Measurements from ENCODE around the gene ENOSF1.

ENOSF1 gene

GRCh38 chr18:666177-666576, 46.3 kb downstream of the ENOSF1 start:
- TF ChIP-seq CTCF (IDR thresholded peaks at IDR 0.05) = no peak
- H3K9me3 ChIP-seq (ENCODE audit: control insufficient read depth, low read length) = no peaks in the 10 kb centered on the region
- no peaks in the 10 kb centered on the region for H3K4me1 ChIP-seq
- H2AFZ ChIP-seq = no peak overlapping the region
- no peaks in the 10 kb centered on the region for H3K27me3 ChIP-seq (ENCODE audit: control insufficient read depth, insufficient read depth, low read length)
- H3K27ac ChIP-seq = no peak overlapping the region
- no peak overlapping the region for H3K4me2 ChIP-seq (ENCODE audit: low read length)
- H3K4me3 ChIP-seq (ENCODE audit: low read depth, low read length) = no peak overlapping the region
- no peaks in the 10 kb centered on the region for H3K79me2 ChIP-seq
- H3K36me3 ChIP-seq (ENCODE audit: control insufficient read depth, insufficient read depth, low read length) = no peaks in the 10 kb centered on the region
- no peak overlapping the region for H3K9ac ChIP-seq

- no peak overlapping the region for H3K4me3 ChIP-seq (ENCODE audit: low read depth, low read length)
- no peak overlapping the region for H3K9ac ChIP-seq
- no peaks in the 10 kb centered on the region for H3K4me1 ChIP-seq
- H3K4me2 ChIP-seq (ENCODE audit: low read length) = no peak overlapping the region
- H3K9me3 ChIP-seq (ENCODE audit: control insufficient read depth, low read length) = no peaks in the 10 kb centered on the region
- H3K27me3 ChIP-seq (ENCODE audit: control insufficient read depth, insufficient read depth, low read length) = no peaks in the 10 kb centered on the region
- no peaks in the 10 kb centered on the region for H3K36me3 ChIP-seq (ENCODE audit: control insufficient read depth, insufficient read depth, low read length)
- H3K79me2 ChIP-seq = no peaks in the 10 kb centered on the region
- no peak for TF ChIP-seq CTCF (IDR thresholded peaks at IDR 0.05)
- H3K27ac ChIP-seq = no peak overlapping the region
- H2AFZ ChIP-seq = no peak overlapping the region
Observed at GRCh38 chr18:662197-662596, 50.2 kb downstream of the ENOSF1 start.

- H3K27ac ChIP-seq = no peak overlapping the region
- H3K4me3 ChIP-seq (ENCODE audit: low read depth, low read length) = no peak overlapping the region
Observed at GRCh38 chr18:659597-659996, 52.8 kb downstream of the ENOSF1 start.

GRCh38 chr18:658947-659533, 53.4 kb downstream of the ENOSF1 start:
- no peaks in the 10 kb centered on the region for H3K36me3 ChIP-seq (ENCODE audit: control insufficient read depth, insufficient read depth, low read length)
- no peaks in the 10 kb centered on the region for H3K9me3 ChIP-seq (ENCODE audit: control insufficient read depth, low read length)
- peak overlapping the region; percentile 83 for H3K4me2 ChIP-seq (ENCODE audit: low read length)
- no peaks in the 10 kb centered on the region for H3K79me2 ChIP-seq
- no peak for TF ChIP-seq CTCF (IDR thresholded peaks at IDR 0.05)
- no peak overlapping the region for H3K9ac ChIP-seq
- H3K4me3 ChIP-seq (ENCODE audit: low read depth, low read length) = no peak overlapping the region
- H3K27ac ChIP-seq = no peak overlapping the region
- H2AFZ ChIP-seq = no peak overlapping the region
- no peaks in the 10 kb centered on the region for H3K4me1 ChIP-seq
- no peaks in the 10 kb centered on the region for H3K27me3 ChIP-seq (ENCODE audit: control insufficient read depth, insufficient read depth, low read length)

More at GRCh38 chr18:659597-659996, 52.8 kb downstream of the ENOSF1 start:
- H3K9ac ChIP-seq = no peak overlapping the region
- H3K4me2 ChIP-seq (ENCODE audit: low read length) = no peak overlapping the region
- H3K36me3 ChIP-seq (ENCODE audit: control insufficient read depth, insufficient read depth, low read length) = no peaks in the 10 kb centered on the region
- H3K4me1 ChIP-seq = no peaks in the 10 kb centered on the region
- no peak for TF ChIP-seq CTCF (IDR thresholded peaks at IDR 0.05)
- H3K27me3 ChIP-seq (ENCODE audit: control insufficient read depth, insufficient read depth, low read length) = no peaks in the 10 kb centered on the region
- no peak overlapping the region for H2AFZ ChIP-seq
- H3K9me3 ChIP-seq (ENCODE audit: control insufficient read depth, low read length) = no peaks in the 10 kb centered on the region
- no peaks in the 10 kb centered on the region for H3K79me2 ChIP-seq

Data from parathyroid adenoma (tissue), 2 donors.